LNCAP (cell line): ENCODE results near the gene WNT3A.

Experiments
- TF ChIP-seq, protein P1 (sequence below): fragments of 450-650 bp; IDR thresholded peaks from 2 replicates; pipeline ENCODE4 v1.5.1; 2017; ENCODE audit warnings: mild to moderate bottlenecking

Gene WNT3A

GRCh38 chr1:228062085-228062791, 55.4 kb downstream of the WNT3A start:
- TF ChIP-seq, protein P1, sequence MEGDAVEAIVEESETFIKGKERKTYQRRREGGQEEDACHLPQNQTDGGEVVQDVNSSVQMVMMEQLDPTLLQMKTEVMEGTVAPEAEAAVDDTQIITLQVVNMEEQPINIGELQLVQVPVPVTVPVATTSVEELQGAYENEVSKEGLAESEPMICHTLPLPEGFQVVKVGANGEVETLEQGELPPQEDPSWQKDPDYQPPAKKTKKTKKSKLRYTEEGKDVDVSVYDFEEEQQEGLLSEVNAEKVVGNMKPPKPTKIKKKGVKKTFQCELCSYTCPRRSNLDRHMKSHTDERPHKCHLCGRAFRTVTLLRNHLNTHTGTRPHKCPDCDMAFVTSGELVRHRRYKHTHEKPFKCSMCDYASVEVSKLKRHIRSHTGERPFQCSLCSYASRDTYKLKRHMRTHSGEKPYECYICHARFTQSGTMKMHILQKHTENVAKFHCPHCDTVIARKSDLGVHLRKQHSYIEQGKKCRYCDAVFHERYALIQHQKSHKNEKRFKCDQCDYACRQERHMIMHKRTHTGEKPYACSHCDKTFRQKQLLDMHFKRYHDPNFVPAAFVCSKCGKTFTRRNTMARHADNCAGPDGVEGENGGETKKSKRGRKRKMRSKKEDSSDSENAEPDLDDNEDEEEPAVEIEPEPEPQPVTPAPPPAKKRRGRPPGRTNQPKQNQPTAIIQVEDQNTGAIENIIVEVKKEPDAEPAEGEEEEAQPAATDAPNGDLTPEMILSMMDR, result no peak

DNA sequence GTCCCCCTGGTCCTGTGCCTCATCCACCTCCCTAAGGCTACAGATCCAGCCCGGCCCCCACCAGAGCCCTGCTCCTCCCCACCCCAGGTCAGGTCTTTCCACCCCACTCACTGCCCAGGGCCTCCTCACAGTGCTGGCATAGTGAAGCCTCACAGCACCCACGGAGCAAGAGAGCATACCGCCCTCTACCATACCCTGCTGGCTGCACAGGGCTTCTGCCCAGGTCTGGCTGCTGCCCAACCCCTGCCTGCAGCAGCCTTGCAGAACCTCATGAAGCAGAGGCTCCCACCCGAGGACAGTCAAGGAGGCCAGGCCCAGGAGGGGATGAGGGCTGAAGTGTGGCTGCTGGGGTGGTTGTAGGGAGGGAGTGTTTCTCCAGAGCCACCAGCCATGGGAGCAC, 56.0 kb downstream of the WNT3A start:
- TF ChIP-seq, protein P1, result no peak

DNA sequence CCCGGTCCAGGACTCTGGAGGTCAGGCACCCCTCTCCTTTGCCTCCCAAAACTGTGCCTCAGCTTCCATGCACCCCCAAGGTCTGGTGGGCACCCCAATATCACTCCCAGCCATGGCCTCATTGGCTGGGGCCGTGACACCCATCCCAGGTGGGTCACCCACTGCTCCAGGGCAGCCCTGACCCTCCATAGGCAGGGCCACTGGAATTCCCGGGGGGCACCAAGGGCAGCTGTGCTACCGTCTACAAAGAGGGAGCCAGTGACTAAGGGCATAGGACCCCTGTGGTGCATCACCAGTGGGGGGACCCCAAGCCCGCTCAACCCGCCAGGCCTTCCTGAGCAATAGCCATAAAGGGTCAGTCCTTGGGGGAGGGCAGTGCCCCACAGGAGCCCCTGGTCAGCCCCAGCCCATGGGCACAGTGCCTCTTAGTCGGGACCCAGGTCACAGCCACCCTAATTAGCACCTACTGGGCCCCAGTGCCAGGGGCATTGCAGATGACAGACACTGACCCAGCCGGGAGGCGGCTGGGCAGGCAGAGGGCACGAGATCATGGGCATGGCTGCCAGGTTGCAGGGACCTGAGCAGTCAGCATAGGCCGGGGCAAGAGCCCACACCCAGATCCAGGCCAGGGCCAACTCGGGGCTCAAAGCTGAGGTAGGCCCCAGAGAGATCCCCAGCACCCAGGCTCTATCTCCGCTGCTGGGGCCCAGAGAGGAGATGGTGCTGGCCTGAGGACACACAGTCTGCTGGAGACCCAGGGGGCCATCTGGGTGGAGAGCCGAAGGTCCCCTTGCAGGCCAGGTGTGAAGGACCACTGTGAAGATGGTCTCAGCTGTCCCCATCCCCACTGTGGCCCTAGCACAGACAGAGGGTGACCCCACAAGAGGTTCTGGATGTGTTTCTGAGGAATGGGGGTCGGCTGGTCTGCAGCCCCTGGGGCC, 56.7 kb downstream of the WNT3A start:
- TF ChIP-seq, protein P1, result no peak

DNA sequence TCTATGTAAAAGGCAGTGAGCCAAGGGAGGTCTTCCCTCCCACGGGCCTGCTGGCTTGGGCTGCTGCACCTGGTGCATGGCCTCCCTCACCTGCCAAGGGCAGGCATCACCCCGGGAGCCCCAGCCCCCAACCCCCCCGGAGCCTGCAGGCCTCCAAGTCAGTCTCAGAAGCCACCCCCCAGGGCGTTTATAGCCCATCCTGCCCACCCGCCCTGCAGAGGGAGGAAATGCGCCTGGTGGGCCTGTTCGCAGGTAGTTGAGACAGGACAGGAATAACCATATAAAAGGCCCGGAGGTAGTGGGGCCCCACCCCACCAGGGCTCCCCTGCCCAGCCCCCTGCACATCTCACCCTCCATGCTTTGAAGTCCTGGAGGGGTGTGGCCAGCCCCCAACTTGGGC, 57.5 kb downstream of the WNT3A start:
- TF ChIP-seq, protein P1, result no peak

DNA sequence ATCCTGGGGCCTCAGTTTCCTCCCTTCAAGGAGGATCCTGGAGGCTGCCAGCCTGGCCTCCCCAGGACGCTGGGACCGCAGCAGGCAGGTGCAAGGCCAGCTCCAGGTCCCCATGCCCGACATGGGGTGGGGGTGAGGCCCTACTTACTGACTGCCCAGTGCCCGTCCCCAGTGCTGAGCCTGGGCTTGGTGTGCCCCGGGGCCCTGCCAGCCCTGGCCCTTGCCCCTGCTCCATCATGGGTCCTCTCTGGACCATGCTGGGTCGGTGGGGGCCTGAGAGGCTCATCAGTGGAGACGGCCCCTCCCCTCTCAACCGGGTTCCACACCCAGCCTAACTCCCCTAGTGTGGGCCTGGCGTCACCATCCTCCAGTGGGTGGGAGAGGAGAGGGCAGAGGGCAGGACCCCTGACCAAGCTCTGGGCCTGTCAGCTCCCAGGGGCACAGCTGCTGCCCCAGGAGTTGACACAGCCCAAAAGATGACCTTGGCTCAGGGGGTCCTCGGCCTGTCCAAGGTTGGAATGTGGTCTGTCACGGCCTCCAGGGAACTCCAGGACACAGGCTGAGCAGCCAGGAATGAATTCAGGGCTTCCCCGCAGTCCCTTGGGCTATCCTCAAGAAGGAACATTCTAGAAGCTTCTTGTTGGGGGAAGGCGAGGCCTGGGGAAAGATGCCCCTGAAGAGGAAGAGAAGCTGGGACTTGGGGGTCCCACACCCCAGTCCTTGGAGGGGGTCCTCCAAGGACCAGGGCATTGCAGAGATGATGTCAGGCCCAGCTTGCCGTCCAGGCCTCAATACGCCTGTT, 58.1 kb downstream of the WNT3A start:
- TF ChIP-seq, protein P1, result no peak

DNA sequence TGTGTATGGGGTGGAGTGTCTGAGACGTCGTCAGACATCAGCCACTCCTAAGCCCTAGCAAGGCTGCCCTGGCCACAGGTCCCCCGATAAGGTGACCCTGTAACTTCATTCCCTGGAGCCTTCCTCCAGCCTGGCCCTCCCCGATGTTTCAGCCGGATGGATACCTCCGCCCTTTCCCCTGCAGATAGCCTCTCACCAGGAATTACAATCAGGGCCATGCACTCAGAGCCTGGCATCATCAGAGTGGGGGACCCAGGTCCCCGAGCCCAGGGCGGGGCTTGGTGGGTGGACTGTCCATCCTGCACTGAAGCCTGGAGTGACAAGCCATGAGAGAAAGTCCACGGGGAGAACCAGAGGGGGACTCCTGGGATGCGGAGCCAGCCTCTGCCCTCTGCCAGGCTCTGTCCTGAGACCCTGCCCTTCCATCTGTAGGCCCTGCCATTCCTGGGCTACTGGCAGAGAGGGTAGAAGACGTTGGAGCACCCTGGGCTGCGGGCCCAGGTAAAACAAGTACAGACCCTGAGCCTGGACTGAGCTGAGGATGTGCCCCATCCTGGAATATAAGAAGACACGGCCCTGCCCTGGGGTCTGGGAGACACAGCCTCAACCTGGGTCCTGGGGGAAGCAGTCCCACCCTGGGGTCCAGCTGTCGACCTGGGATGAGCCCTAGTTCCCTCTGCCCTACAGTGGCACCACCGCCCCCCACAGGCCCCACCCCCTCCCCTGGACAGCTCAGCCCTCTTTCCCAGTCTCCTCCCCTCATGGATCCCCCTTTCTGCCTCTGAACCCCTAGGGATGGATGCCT, 58.9 kb downstream of the WNT3A start:
- TF ChIP-seq, protein P1, result no peak
